NCI-H2227 (cell line): ENCODE measurements around the gene REN.

Experiments used
- DNase-seq: peaks from one replicate; lab custom pipeline; 2025; ENCODE audit not compliant: unreplicated experiment; lab: John Stamatoyannopoulos, UW

Gene REN

DNA sequence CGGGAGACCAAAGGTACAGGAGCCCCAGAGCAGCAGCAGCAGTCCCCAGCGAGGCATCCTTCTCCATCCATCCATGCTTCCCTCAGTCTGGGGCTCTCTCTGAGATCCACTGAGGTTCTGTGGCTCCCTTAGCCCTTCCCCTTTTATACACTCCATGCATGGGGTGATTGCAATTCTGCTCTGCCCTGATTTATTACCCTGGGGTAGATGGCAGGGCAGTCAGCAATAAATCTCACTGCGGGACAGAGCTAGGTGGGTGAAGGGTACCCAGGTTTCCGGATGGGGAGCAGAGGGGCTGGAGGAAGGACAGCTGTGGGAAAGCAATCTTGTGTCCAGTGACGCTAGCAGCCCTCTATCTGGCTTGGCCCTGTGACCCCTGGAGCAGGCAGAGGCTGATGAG is at the start of gene REN:
TSS of gene REN (minus strand) at position 119 of the 400 bp plus-strand sequence. CDS start at position 75, 44 bp downstream.
- DNase-seq: no peak

DNA sequence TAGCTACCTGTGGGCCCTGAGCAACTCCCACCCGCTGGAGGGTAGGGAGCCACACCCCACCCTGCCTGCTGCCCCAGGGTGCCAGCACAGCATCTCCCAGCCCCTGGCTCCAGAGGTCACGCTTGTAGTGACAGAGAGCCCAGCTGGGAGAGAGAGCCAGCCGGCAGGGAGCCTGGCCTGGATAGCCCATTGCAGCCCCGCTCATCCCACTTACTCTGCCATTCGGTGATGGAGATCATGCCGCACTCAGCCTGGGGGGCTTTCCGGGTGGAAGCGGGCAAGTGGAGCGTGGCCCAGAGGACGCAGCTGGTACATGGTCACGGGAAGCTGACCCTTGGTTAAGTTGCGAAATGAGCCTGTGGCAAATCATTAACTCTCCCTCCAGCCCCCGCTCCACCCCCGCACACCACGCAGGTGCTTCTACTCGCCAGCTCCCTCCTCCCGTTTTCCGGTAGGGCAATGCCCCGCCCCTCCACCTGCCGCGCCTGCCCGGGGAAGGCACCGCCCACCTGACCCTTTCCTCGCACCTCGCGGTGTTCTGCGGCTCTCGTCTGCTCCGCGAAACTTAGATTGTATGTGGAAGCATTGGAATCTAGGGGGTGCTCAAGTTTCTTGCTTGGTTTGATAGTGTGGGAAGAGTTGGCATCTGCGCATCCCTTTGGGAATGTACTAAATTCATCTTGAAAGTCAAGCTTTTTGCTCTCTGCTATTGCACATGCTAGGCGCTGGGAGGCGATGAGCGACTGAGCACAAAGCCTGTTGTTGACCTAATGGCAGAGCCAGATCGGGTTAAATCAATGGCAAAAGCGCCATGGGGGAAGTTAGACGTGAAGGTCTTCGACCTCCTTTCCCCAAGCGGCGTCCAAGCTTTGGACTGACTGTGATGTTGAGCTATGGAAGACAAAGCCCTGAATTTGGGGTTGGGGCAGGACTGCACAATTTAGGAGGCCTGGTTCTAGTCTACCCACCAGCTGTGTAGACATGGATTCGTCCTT is 47.8 kb upstream of the REN start, which contains the start of gene GOLT1A:
TSS of gene GOLT1A (minus strand) at position 321 of the 995 bp plus-strand sequence. CDS start at position 239, 82 bp downstream.
- DNase-seq: peak; percentile 32

DNA sequence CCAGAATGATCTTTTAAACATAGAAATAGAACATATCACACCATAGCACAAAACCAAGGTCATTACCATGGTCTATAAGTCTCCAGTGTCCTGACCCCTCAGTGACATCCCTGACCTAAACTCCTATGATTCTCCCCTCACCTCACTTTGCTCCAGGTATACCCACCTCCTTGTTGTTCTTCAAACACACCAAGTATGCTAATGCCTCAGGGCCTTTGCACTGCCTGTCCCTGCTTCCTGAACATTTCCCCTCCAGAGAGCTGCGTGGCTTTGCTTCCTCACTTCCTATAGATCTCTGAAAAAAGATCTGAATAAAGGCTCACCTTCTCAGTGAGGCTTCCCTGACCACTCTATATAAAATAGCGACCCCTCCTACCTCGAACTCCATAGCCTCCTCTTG is 46.6 kb upstream of the REN start:
- DNase-seq: no peak

DNA sequence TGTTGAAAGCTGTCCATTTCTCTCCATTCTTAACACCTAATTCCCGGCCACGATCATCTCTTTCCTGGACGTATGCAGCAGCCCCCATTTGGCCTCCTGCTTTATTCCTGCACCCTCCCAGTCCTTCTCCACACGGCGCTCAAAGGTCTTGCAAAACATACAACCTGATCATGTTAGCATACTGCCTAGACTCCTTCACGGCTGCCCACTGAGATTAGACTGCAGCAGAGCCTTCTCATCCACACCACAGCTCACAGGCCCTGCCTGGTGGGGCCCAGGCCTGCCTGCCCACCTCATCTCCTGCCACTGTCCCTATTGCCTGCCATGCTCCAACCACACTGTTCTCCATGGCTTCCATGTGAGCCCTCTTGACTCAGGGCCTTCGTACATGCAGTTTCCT is 44.9 kb upstream of the REN start:
- no peak for DNase-seq

DNA sequence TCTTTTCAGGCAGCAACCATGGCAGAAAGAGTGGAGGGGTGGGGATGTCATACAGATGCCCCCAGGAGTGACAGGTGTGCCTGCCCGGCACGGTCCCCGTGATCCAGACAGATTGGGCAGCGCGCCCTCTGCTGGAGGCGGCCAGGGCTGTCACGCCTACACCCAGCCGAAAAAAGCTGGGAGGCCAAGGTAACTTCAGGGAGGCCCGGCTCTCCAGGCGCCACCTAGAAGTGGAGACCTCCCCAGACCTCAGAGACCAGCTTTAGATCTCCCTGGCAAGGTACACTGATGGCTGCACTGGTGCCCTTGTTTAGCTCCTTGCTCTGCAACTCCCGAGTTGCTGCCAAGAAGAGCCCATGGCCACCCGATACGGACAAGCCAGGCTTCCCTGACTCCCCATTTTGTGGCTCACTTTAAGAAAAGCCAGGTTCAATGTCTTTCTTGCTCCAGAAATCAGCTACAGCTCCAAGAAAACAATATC is 41.0 kb upstream of the REN start:
- DNase-seq: peak; percentile 60

DNA sequence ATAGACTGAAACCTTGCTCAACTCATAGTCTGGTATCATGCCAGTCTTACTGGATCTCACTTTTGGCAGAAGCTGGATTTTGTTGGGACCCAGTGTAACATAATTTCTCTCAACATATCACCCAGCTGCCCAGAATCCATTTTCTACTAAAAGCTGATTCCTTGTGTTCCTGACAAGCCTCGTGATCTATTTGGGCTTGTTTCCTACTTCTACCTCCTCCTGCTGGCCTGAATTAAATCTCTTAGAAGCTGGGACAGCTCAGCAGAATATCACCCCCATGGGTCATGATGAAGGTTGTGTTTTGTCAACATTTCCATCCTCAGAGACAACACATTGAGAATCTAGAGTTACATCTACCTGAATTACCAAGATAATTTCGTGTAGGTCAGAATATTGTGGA is 40.0 kb upstream of the REN start:
- no peak for DNase-seq

DNA sequence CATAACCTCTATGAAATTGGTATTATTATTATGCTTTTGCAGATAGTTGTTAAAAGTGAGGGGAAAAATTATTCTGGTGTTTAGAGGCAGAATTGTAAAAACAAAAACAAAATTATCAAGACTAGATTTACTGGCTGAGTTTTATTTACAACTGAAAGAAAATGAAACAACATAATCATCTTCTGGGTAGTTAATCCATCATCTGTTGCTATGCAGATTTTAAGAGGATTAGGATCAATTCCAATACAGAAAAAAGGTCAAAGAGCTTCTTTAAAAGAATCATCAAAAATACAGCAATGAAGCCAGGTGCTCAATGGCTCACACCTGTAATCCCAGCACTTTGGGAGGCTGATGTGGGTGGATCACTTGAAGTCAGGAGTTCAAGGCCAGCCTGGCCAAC is 39.3 kb upstream of the REN start:
- DNase-seq: no peak

DNA sequence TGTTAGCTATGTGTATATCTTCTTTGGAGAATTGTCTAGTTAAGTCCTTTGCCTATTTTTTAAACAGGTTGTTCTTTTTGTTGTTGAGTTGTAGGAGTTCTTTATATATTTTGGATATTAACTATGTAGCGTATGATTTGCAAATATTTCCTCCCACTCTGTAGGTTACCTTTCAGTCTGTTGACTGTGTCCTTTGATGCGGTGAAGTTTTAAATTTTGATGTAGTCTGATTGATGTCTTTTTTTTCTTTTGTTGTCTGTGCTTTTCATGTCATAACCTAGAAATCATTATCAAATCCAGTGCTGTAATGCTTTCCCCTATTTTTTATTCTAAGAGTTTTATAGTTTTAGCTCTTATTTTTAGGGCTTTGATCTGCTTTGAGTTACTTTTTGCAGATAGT is 38.8 kb upstream of the REN start:
- no peak for DNase-seq

DNA sequence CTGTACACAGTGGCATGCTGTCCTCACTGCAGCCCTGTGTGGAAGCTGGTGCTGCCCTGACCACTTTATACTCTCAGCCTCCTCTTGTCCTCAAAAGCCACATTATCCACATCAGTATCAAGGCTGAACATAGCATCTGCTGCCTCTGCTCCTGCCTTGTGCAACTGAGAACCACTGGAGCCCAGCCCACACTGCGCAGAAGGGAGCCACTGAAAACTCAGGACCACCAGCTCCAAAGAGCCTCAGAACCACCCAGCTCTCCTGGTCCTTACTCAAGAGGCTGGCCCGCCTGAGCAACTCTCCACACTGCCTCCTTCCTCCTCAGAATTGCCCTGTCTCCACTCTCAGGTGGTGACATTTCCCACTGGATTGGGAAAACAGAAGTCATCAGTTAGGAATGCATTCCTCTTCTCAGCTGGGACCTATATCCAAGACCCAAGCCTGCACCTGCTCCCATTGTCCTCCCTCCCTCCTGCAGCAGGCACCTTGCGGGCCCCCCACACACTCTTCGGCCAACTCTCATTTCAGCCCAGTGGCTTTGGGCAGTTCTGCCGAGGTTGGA is 37.1 kb upstream of the REN start:
- no peak for DNase-seq

DNA sequence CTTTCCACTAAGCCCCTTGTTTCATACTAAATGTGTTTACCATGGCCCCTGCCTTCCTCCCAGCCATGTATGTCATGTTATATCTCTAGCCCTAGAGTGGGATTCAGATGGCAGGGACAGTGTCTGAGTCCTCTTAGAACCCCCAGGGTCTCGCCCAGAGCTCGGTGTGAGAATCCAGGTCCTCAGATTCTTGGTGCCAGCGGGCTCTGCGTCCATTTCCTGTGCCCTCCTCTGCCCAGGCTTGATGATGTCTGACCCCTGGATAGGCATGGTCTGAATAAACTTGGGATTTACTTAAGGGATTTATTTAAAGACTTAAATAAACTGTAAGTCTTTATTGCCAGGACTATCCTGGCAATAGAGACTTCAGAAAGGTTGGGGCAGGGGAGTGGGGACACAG is 36.3 kb upstream of the REN start:
- no peak for DNase-seq

DNA sequence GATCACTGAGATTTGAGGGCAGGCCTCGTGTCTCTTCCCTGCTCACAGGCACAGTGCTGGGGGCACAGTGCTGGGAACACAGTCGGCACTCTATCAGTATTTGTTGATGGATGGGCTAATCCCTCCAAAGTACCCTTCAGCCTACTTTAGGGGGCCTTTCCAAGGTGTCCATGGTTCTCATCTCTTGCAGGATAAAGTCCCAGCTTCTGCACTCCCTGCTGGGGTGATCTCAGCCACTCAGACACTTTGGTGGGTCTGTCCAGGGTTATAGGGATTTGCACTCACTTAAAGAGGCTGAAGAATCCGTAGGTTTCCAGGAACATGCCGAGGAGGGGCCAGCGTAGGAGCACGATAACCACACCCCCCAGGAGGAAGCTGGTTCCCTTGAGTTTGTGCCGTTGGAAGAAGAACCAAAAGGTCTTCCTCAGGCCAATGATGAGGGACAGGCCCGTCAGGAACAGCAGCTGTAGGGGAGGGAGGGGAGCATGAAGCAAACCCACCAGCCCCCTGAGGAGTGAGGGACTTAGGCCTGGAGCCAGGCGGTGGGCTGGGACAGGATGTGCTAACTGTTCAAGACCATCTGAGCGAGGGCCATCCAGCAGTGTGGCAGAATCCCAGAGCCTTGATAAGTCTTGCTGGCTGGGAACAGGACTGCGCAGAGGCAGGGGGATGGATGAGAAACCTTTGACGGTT is 35.4 kb upstream of the REN start:
- DNase-seq: no peak

DNA sequence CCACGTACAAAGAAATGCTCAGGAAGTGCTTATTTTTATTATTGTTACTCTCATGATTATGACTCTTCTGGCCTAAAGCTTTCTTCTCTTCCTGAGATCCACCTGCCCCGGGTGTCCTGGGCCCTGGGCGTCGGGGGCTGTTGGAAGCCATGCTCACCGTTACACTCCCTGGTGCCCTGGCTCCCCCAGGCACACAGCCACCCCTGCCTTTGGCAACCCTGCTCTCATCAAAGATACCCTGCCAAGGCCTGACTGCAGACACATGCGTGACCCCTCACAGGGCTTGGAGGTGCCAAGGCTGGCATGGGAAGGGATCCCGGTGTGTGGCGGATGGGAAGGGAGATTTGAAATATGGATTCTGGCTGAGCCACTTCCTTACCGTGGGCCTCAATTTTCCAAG is 33.4 kb upstream of the REN start:
- DNase-seq: no peak

DNA sequence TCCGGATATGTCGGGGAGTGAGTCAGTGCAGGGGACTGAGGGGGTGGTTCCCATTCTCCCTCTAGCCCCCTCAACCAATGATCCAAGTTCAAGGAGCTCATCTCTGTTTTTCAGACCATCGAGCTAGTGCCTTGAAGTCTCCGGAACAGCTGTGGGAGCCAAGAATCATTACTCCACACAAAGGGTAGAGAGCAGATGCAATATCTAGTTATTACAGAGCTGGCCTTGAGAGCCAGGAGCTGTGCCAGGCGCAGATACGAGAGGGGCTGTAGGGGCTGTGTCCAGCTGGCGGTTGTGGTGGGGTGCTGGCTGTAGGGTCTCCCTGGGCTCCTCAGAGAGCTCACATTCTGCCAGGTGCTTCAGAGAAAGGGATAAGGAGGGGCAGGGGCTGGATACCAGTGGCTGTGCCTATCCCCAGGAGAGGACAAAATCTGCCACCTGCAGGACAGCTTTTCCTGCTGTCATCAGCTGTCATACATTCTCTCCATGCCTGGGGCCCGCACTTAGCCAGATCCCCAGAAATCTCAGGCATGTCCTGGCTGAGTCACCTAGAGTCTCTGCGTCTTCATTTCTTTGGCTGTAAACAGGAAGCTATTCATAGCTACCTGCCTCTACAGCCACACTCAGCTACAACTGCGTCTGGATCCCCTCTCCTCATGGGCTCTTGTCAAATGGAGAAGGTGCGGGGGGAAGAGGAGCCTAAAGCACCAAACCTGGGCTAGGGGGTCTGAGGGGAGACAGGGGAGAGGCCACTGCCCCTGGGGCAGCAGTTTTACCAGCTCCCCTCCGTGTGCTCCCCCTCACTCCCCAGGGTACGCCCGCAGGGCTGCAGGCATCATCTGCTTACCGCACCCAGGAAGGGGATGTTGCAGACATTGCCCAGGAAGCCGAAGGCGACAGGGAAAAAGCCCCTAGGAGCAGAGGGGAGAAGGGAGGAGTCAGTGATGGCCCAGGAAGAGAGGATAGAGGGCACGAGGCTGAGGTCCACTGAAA is 32.5 kb upstream of the REN start:
- DNase-seq: no peak

DNA sequence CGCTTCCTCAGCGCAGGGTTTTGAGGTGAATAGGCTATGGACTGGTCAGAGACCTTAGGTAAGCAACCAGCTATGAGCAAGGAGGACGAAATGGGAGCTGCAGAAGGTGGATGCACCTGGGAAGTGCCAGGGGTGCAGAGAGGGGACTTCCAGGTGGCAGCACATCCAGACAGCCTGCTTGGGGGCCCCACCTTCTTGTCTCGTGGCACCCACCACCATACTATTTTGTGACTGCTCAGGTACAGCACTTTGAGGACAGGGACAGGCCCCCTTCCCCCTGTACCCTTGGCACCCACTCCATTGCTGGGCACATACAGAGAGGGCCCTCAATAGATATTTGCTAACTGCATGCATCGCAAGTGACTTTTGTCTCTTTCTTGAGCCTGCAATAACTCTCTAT is 30.9 kb upstream of the REN start:
- DNase-seq: no peak

DNA sequence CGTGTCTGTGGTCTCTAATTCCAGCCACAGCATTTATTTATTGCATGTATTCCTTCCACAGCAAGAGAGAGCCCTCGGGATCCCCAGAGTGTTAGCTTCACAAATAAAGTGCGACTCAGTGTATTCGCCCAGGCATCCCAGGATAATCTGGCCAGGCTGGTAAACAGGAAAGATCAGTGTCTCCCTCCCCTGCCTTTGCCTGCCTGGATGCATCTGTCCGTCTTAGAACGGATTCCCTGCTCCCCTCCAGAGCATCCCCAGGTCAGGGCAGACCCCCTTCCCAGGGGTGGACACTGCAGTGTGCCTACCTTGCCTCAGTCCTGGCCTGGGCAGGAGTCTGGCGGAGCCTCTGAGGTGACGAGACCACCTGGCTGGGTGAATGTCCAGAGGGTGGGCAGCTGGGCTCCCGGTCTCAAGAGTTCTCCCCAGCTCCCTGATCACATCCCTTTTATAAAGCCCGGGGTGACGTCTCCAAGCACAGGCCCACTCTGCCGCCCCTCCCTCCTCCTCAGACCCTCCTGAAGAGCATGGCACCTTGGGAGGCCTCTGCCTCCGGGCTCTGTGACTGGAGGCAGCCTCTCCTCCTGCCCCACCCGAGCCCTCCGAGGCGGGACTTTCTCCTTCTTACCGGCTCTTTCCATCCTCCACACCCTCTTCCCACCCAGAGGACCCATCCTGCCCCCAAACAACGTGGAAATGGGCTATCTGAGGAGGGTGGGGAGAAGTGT is 30.1 kb upstream of the REN start, which contains the start of gene KISS1:
TSS of gene KISS1 (minus strand) at position 424 of the 728 bp plus-strand sequence. CDS start 3,615 bp downstream, outside the sequence.
- DNase-seq: no peak

DNA sequence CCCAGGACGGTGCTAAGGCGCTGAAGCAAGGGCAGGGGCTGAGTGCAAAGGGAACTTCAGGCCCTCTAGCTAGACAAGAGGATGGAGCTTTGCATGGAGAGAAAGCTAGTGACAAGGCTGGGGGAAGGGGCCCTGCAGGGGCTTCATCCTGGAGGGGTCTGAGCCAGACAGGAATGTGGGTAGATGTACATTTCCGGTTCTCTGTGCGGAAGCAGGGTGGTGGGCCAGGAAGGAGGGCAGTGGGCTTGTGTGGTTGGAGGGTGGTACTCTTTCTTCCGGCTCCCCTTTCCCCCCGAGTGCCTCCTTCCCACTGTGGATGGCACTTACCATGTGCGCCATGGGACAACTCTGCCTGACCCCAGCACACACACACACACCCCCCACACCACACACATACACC is 28.6 kb upstream of the REN start:
- no peak for DNase-seq

DNA sequence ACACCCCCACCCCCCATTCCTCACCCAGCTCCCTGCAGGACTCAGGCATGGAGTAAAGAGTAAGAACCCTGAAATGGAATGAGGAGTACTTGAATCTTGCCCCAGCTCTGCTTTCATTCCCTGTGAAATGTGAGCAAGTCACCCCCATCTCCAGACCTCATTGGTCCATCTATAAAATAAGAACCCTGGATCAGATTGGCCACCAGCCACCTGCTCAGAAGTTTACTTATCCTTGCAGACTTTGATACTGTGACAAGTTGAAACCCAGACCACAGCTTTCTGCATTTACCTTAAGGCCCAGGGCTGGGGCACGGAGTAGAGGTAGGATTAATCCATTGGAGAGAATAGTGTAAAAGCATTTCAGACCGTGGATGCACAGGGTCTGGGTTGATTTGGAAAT is 27.9 kb upstream of the REN start:
- no peak for DNase-seq

DNA sequence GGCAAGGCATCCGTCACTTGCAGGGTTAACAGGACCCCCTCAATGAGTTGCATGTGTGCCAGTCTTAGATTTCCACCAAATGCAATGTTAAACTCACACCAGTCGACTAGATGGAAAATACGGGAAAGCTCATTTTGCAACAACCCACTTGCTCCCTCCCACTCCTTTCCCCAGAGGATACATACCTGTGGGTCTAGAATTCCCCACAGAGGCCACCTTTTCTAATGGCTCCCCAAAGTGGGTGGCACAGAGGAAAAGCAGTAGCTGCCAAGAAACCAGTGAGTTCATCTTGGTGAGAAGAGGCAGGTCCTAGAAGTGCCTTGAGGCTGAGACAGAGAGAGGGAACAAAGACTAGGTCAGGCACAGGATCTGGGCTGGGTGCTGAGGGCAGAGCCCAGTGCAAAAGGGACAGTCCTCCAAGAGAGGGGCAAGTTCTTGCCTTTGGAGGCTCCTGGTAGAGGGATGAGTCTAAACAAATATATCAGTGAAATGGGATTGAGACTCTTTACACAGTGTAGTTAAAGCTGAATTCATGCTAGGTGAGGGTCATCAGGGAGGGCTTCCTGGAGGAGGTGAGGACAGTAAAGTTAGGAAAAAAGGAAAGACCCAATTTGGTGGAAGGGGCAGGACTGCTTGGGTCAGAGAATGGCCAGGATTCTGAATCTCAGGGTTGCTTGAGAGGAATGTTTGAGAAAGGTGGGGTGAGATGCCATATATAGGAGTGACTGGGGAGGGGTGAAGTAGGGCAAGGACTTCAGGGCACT is 26.6 kb upstream of the REN start:
- DNase-seq: no peak

DNA sequence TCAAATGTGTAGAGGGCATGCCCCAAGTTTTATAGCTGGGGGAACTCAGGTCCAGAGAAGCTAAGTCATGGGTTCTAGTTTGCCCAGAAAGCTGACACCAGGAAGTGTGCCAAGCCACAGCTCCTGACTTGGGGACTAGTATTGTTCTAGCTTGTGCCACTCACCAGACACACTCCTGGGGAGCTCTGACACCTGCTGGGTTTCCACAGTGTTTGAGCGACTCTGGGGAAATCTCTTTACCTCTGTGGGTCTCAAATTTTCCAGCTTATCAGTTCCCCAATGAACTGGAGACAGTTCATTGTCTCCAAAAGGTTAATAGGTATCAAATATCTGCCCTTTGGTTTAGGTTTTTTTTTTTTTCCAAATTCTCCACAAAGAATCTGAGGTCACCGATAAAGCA is 25.9 kb upstream of the REN start:
- no peak for DNase-seq
